ENCODE results near the gene CELF2.

The CELF2 gene

GRCh38 chr10:11193001-11193551 lies 175.4 kb downstream of the CELF2 start:
- no peaks in the 10 kb centered on the region for H3K79me1 ChIP-seq (ENCODE audit: low read length)
- H3K27ac ChIP-seq (ENCODE audit: low read depth, low read length): no peak overlapping the region
- no peak overlapping the region for H2BK120ac ChIP-seq (ENCODE audit: low read depth, low read length)

GRCh38 chr10:11194859-11195586 lies 177.4 kb downstream of the CELF2 start:
- H2BK5ac ChIP-seq (ENCODE audit: low read length): no peak overlapping the region
- H2BK120ac ChIP-seq (ENCODE audit: low read depth, low read length): no peak overlapping the region
- H2AK5ac ChIP-seq (ENCODE audit: low read length): no peak overlapping the region
- H3K27ac ChIP-seq (ENCODE audit: low read depth, low read length): no peak overlapping the region
- no peak overlapping the region for H4K5ac ChIP-seq (ENCODE audit: low read length)
- no peak for DNase-seq
- no peaks in the 10 kb centered on the region for H3K36me3 ChIP-seq (ENCODE audit: control insufficient read depth, insufficient read depth, low read length)
- no peak overlapping the region for H3K4ac ChIP-seq (ENCODE audit: low read depth, low read length)
- H3K9ac ChIP-seq (ENCODE audit: low read length): no peak overlapping the region
- H3K4me1 ChIP-seq (ENCODE audit: control insufficient read depth, low read depth, low read length): no peaks in the 10 kb centered on the region
- WGBS (ENCODE audit: extremely low coverage, insufficient coverage, low lambda C conversion rate): no CpG with 5 or more reads among the region's 8 CpGs
- H2BK15ac ChIP-seq (replicated peaks; ENCODE audit: low read depth): no peak overlapping the region
- H3K27me3 ChIP-seq (ENCODE audit: insufficient read depth, low read length, poor library complexity): no peaks in the 10 kb centered on the region
- no peak overlapping the region for H3K56ac ChIP-seq (ENCODE audit: low read length)
- no peak overlapping the region for H3K4me3 ChIP-seq (ENCODE audit: low read length)
- no peak overlapping the region for H3K4me2 ChIP-seq (ENCODE audit: low read length)
- no peaks in the 10 kb centered on the region for H3K79me2 ChIP-seq (ENCODE audit: control insufficient read depth, insufficient read depth, low read length)
- no peak overlapping the region for H3K23ac ChIP-seq (ENCODE audit: low read length)
- H3K79me1 ChIP-seq (ENCODE audit: low read length): no peaks in the 10 kb centered on the region
- no peak overlapping the region for H3K18ac ChIP-seq (ENCODE audit: low read length)
- no peak overlapping the region for H4K8ac ChIP-seq (ENCODE audit: low read depth, low read length)

More at GRCh38 chr10:11193001-11193551, 175.4 kb downstream of the CELF2 start:
- H3K56ac ChIP-seq (ENCODE audit: low read length): no peak overlapping the region
- no peaks in the 10 kb centered on the region for H3K36me3 ChIP-seq (ENCODE audit: control insufficient read depth, insufficient read depth, low read length)
- H3K4me3 ChIP-seq (ENCODE audit: low read length): no peak overlapping the region
- H3K23ac ChIP-seq (ENCODE audit: low read length): no peak overlapping the region
- no peak overlapping the region for H4K5ac ChIP-seq (ENCODE audit: low read length)
- H2BK15ac ChIP-seq (replicated peaks; ENCODE audit: low read depth): no peak overlapping the region
- no peak overlapping the region for H3K9ac ChIP-seq (ENCODE audit: low read length)
- WGBS (ENCODE audit: extremely low coverage, insufficient coverage, low lambda C conversion rate): no CpG with 5 or more reads among the region's 7 CpGs
- no peaks in the 10 kb centered on the region for H3K27me3 ChIP-seq (ENCODE audit: insufficient read depth, low read length, poor library complexity)
- no peak overlapping the region for H3K4me2 ChIP-seq (ENCODE audit: low read length)
- no peak overlapping the region for H3K4ac ChIP-seq (ENCODE audit: low read depth, low read length)
- DNase-seq: no peak
- no peaks in the 10 kb centered on the region for H3K4me1 ChIP-seq (ENCODE audit: control insufficient read depth, low read depth, low read length)
- H3K18ac ChIP-seq (ENCODE audit: low read length): no peak overlapping the region
- H3K79me2 ChIP-seq (ENCODE audit: control insufficient read depth, insufficient read depth, low read length): no peaks in the 10 kb centered on the region
- H2AK5ac ChIP-seq (ENCODE audit: low read length): no peak overlapping the region
- H4K8ac ChIP-seq (ENCODE audit: low read depth, low read length): no peak overlapping the region
- no peak overlapping the region for H2BK5ac ChIP-seq (ENCODE audit: low read length)

GRCh38 chr10:11195623-11196022 lies 178.0 kb downstream of the CELF2 start:
- H3K4me3 ChIP-seq (ENCODE audit: low read length): no peak overlapping the region
- no peak overlapping the region for H4K8ac ChIP-seq (ENCODE audit: low read depth, low read length)
- H4K5ac ChIP-seq (ENCODE audit: low read length): no peak overlapping the region
- H2BK5ac ChIP-seq (ENCODE audit: low read length): no peak overlapping the region
- no peak overlapping the region for H3K27ac ChIP-seq (ENCODE audit: low read depth, low read length)
- no peak overlapping the region for H3K56ac ChIP-seq (ENCODE audit: low read length)
- H3K79me1 ChIP-seq (ENCODE audit: low read length): no peaks in the 10 kb centered on the region
- H3K4me2 ChIP-seq (ENCODE audit: low read length): no peak overlapping the region
- no peaks in the 10 kb centered on the region for H3K79me2 ChIP-seq (ENCODE audit: control insufficient read depth, insufficient read depth, low read length)
- H3K9ac ChIP-seq (ENCODE audit: low read length): no peak overlapping the region
- no CpG with 5 or more reads among the region's 7 CpGs for WGBS (ENCODE audit: extremely low coverage, insufficient coverage, low lambda C conversion rate)
- no peak overlapping the region for H2BK120ac ChIP-seq (ENCODE audit: low read depth, low read length)
- no peaks in the 10 kb centered on the region for H3K4me1 ChIP-seq (ENCODE audit: control insufficient read depth, low read depth, low read length)
- no peak overlapping the region for H3K4ac ChIP-seq (ENCODE audit: low read depth, low read length)
- no peaks in the 10 kb centered on the region for H3K27me3 ChIP-seq (ENCODE audit: insufficient read depth, low read length, poor library complexity)
- DNase-seq: no peak
- no peak overlapping the region for H3K18ac ChIP-seq (ENCODE audit: low read length)
- H3K23ac ChIP-seq (ENCODE audit: low read length): no peak overlapping the region
- no peak overlapping the region for H2BK15ac ChIP-seq (replicated peaks; ENCODE audit: low read depth)
- H3K36me3 ChIP-seq (ENCODE audit: control insufficient read depth, insufficient read depth, low read length): no peaks in the 10 kb centered on the region
- no peak overlapping the region for H2AK5ac ChIP-seq (ENCODE audit: low read length)

GRCh38 chr10:11197266-11197712 lies 179.6 kb downstream of the CELF2 start:
- Histone ChIP-seq H3K4ac (ENCODE audit: low read depth, low read length) (no peak overlapping the region), H2BK5ac (ENCODE audit: low read length) (no peak overlapping the region), H3K79me2 (ENCODE audit: control insufficient read depth, insufficient read depth, low read length) (no peaks in the 10 kb centered on the region), H2BK120ac (ENCODE audit: low read depth, low read length) (no peak overlapping the region), H2BK15ac (replicated peaks; ENCODE audit: low read depth) (no peak overlapping the region), H3K27me3 (ENCODE audit: insufficient read depth, low read length, poor library complexity) (no peaks in the 10 kb centered on the region), H3K9ac (ENCODE audit: low read length) (no peak overlapping the region), H3K27ac (ENCODE audit: low read depth, low read length) (no peak overlapping the region), H3K56ac (ENCODE audit: low read length) (no peak overlapping the region), H4K8ac (ENCODE audit: low read depth, low read length) (no peak overlapping the region), H3K4me2 (ENCODE audit: low read length) (no peak overlapping the region), H3K23ac (ENCODE audit: low read length) (no peak overlapping the region), H3K4me3 (ENCODE audit: low read length) (no peak overlapping the region), H3K79me1 (ENCODE audit: low read length) (no peaks in the 10 kb centered on the region), H3K4me1 (ENCODE audit: control insufficient read depth, low read depth, low read length) (no peaks in the 10 kb centered on the region), H3K18ac (ENCODE audit: low read length) (no peak overlapping the region), H3K36me3 (ENCODE audit: control insufficient read depth, insufficient read depth, low read length) (no peaks in the 10 kb centered on the region), H2AK5ac (ENCODE audit: low read length) (no peak overlapping the region), H4K5ac (ENCODE audit: low read length) (no peak overlapping the region)
- no peak for DNase-seq
- WGBS (ENCODE audit: extremely low coverage, insufficient coverage, low lambda C conversion rate): no CpG with 5 or more reads among the region's 7 CpGs

GRCh38 chr10:11197878-11198277 lies 180.2 kb downstream of the CELF2 start:
- H3K4me3 ChIP-seq (ENCODE audit: low read length): no peak overlapping the region
- no peak overlapping the region for H3K18ac ChIP-seq (ENCODE audit: low read length)
- H3K27me3 ChIP-seq (ENCODE audit: insufficient read depth, low read length, poor library complexity): no peaks in the 10 kb centered on the region
- no peak overlapping the region for H2BK120ac ChIP-seq (ENCODE audit: low read depth, low read length)
- no peak overlapping the region for H3K4ac ChIP-seq (ENCODE audit: low read depth, low read length)
- WGBS (ENCODE audit: extremely low coverage, insufficient coverage, low lambda C conversion rate): no CpG with 5 or more reads among the region's 3 CpGs
- H3K27ac ChIP-seq (ENCODE audit: low read depth, low read length): no peak overlapping the region
- no peaks in the 10 kb centered on the region for H3K79me2 ChIP-seq (ENCODE audit: control insufficient read depth, insufficient read depth, low read length)
- H3K79me1 ChIP-seq (ENCODE audit: low read length): no peaks in the 10 kb centered on the region
- H3K4me2 ChIP-seq (ENCODE audit: low read length): no peak overlapping the region
- no peak overlapping the region for H2AK5ac ChIP-seq (ENCODE audit: low read length)
- H3K4me1 ChIP-seq (ENCODE audit: control insufficient read depth, low read depth, low read length): no peaks in the 10 kb centered on the region
- no peak overlapping the region for H2BK15ac ChIP-seq (replicated peaks; ENCODE audit: low read depth)
- H3K36me3 ChIP-seq (ENCODE audit: control insufficient read depth, insufficient read depth, low read length): no peaks in the 10 kb centered on the region
- no peak overlapping the region for H3K56ac ChIP-seq (ENCODE audit: low read length)
- H2BK5ac ChIP-seq (ENCODE audit: low read length): no peak overlapping the region
- no peak overlapping the region for H3K23ac ChIP-seq (ENCODE audit: low read length)
- no peak overlapping the region for H4K5ac ChIP-seq (ENCODE audit: low read length)
- H4K8ac ChIP-seq (ENCODE audit: low read depth, low read length): no peak overlapping the region
- DNase-seq: no peak
- no peak overlapping the region for H3K9ac ChIP-seq (ENCODE audit: low read length)
